GM19099 (cell line): ENCODE results near the gene CAMKK1.

Source experiments
- POLR2A ChIP-seq: IDR thresholded peaks from 3 replicates; pipeline ENCODE4 v1.6.1; 2011; ENCODE audit warnings: low read depth; ENCODE audit not compliant: insufficient read length; ENCODE audit errors: extremely low read depth

The CAMKK1 gene

GRCh38 chr17:3923466-3924190 is 30.8 kb upstream of the CAMKK1 start:
- TF ChIP-seq POLR2A: no peak

DNA sequence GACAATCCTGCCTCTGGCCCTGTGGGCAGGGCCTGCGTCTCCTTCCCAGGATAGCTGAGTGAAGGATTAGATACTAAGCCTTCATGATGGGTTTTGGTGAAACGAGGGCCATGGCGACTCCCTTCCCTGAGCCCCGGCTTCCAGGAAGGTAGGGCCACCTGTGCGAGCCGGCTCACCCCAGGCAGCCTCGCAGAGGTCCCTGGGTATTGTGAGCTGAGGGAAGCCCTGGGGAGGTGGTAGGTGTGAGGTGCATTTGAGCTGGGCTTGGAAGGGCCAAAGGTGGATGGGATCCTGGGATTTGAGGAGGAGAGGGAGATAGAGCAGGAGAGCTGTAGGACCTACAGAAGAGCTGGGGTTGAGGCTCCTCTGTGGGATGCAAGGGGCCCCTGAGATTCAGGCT is 29.9 kb upstream of the CAMKK1 start:
- TF ChIP-seq POLR2A: no peak

DNA sequence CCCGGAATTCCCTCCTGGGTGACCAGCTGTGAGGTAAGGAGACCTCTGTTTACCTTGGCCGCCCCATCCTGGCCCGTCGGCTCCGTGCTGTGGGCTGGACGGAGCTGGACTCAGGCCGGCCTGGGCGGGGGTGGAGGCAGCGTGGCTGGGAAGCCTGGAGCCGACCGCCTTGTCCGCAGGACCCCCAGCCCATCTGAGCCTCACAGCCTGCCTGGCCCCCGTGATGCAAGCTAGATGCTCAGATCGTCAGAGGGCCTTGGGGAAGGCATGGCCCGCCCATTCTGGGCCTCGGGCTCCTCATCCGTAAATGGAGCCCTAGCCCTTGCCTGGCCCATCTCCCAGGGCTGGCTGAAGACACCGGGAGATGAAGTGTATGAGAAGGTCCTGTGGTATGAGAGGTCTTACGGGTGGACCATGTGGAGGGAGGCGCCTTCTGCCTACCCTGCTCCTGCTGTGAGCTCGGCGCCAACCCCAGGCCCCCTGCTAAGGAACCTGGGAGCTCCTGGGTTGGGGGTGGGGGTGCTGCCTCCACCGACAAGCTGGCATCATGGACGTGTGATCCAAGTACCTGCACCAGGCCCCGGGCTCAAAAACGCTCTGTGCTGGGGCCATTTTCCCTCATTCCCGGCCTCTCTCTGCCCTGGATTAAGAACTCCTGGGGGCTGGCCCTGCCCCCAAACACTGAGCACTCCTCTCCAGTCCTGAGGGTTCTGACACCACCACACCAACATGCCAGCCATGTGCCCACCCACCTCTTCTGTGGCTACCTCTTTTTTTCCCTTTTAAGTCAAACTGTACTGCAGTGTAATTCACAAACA is 28.9 kb upstream of the CAMKK1 start:
- no peak for TF ChIP-seq POLR2A

DNA sequence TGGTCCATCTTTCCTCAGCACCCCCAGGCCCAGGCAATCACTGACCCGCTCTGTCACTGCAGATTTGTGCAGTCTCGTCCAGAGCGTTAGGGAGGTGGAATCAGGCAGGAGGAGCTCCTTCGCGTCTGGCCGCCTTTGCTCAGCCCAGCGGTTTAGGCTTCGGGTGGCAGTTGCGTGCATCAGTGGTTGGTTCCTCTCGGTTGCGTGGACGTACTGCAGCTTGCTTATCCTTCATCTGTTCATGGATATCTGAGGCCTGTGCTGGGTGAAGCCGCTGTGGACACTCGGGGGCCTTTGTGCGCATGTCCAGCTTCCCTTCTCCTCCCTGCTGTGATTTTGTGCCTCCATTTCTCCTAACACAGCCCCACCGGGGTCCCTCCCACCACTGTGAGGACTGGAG is 28.2 kb upstream of the CAMKK1 start:
- no peak for TF ChIP-seq POLR2A

GRCh38 chr17:3919123-3919624 is 26.3 kb upstream of the CAMKK1 start:
- TF ChIP-seq POLR2A: no peak

- no peak for TF ChIP-seq POLR2A
Observed at GRCh38 chr17:3918372-3919122, 25.7 kb upstream of the CAMKK1 start.

- no peak for TF ChIP-seq POLR2A
Observed at GRCh38 chr17:3917391-3917931, 24.6 kb upstream of the CAMKK1 start.

GRCh38 chr17:3916825-3917224 is 24.0 kb upstream of the CAMKK1 start:
- no peak for TF ChIP-seq POLR2A

- no peak for TF ChIP-seq POLR2A
Observed at GRCh38 chr17:3915995-3916696, 23.3 kb upstream of the CAMKK1 start, which contains the start of gene P2RX1. P2RX1 (minus strand) TSS chr17:3916465; CDS start chr17:3916225, 240 bp downstream.

DNA sequence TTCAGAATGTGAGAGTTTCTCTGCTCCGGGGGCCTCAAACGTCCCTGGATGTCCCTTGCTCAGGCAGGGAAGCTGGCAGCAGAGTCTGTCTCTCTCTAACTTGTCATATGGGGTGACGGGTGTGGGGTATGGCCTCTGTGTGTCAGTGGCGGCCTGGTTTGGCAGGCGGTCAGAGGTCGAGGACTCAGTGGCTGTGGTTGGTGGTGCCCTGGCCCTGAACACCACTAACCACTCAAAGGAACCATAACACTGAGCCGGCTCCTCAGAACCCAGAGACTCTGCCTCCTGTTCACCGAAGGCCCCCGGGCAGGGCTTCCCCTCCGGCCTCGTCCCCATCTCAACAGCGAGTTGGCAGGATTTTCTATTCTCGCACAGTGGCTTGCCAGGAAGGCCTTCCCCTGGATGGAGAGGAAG is 22.7 kb upstream of the CAMKK1 start:
- no peak for TF ChIP-seq POLR2A

GRCh38 chr17:3914312-3914670 is 21.4 kb upstream of the CAMKK1 start:
- no peak for TF ChIP-seq POLR2A

DNA sequence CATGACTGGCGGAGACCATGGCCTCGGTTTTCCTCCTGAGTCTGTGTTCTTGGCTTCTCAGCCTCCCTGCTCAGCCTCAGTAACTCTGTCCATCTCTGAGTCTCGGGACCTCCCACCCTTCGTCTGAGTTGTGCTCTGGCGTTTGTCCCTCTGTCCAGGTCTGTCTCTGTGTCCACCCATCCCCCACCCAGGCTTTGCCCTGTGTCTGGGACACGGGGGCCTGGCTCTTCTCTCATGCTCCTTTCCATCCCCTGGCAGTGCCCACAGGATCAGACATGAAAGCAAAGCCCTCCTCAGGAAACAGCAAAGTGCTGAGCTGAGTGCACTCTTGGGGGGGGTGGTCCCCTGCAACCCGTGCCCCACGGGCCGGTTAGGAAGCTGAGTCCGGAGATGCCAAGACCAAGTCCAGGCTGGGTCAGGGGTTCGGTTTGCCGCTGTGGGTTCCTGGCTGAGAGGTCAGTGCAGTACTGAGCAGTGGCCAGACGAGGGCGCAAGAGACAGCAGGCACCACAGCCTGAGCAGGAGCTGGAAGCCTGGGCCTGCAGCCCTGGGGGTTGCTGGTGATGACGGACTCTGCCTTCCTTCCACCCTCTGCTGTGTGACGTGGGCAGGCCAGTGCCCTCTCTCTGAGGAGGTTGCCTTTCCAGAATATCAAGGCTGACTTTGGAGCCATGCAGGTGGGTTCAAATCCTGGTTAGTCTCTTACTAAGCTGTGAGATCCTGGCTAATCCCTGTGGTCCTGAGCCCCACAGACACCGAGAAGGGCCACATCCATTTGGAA is 20.9 kb upstream of the CAMKK1 start:
- TF ChIP-seq POLR2A: no peak

GRCh38 chr17:3912827-3913226 is 20.0 kb upstream of the CAMKK1 start:
- TF ChIP-seq POLR2A: no peak

DNA sequence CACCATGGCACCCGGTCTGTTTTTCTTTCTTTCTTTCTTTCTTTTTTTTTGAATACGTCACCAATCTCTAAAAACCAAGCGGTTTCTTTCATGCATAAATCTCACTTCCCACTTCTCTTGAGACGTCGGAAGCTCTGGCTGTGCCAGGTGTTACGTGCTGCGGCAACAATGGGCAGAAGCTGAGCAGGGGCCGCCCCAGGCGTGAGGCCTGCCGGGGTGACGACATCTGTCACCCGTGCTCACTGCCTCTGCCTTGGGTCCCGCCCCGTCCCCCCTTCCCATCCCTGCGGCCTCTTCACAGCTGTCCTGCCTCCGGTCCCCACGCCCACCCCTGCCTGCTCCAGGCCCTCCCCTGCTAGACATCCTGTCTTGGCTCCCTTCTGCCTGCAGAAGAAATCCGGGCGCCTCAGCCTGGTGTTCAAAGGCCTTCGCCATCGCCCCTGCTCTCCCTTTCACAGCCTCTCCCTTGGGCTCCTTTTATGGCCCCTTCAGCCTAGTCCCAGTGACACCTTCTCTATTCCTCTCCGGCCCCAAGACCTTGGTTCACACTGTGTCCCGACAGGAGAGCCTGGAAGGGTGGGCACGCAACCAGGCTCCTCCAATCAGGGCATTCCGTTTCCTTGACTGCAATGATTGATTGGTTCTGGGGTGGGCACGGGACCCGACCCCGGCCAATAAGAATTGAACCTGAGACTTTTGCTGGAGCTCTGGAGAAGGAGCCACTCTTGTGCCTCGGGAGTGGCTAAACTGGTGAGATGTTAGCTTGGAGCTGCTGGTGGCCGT is 18.6 kb upstream of the CAMKK1 start:
- TF ChIP-seq POLR2A: peak; percentile 42
